HG03280 (cell line): Measurements from ENCODE around the gene NCOA1.
A peak's percentile ranks its signal among the peaks of the same experiment; 100 is the strongest.
"Not testable (repeated sequence)": the region's sequence is repeated elsewhere in the genome, so short reads cannot be mapped to it uniquely, and the experiment has no call there.

Experiments used
- ATAC-seq: cut with Tn5 transposase; IDR thresholded peaks from one replicate; pipeline ENCODE4 v1.9.1; 2021; ENCODE audit warnings: mild to moderate bottlenecking, moderate library complexity; ENCODE audit not compliant: unreplicated experiment

Gene NCOA1

DNA sequence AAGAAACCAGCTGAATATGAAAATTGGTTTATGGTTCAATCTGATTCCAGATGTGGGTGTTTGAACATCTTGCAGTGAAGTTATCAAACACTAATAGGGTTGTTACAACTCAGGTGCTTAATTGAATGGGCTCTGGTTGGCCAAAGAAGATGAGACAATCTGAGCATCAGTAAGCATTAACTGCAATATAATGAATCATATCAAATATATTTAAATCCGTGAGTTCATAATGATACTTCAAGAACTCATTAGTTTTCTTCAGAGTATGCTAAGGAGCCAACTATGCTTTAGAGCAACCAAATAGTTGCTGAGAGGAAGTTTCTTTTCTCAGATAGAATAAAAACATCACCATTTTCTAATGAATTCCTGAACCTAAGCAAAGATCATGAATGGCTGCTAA, 79.2 kb downstream of the NCOA1 start:
- no peak for ATAC-seq

DNA sequence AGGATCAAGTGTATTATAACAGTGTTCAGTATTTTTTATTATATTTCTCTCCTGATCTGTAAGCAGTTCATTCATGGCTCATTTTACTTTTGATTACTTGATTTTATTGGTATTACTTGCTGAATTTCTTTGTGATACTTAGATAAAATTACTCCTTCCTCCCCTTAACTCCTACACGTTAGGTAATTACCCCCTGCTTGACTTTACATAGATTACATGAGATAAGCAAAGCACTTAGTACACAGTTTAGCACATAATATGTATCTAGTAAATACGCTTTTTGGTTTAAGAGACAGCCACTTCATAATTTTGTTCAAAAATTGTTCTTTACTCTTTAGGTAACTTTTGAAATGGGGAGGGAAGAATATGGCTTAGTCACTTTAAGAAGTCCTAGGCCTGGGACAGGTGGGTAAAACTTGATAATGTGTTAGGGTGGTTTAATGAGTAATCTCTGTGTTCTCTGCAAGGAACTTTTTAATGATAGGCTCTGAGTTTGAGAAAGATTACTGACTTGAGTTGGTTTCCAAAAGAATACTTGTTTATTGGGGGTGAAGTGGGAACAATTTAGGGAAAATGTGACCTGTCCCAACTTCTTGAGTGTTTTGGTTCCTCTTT, 80.9 kb downstream of the NCOA1 start:
- no peak for ATAC-seq

DNA sequence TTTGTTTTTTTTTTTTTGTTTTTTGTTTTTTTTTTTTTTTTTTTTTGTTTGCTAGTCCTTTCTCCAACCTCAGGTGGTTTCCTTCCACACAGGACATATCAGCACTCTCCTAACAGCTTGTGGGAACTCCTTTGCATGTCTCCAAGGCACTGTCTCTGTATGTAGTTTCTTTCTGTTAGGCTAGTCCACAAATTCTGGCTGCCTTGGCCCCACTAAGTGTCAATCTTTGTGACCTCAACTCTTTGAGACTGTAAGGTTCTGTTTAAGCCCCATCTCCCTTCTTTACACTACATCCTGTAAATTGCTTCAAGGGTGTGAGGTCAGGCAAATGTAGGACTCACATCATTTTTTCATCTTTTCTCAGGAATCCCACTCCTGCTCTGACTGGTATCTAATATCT, 85.1 kb downstream of the NCOA1 start:
- no peak for ATAC-seq

DNA sequence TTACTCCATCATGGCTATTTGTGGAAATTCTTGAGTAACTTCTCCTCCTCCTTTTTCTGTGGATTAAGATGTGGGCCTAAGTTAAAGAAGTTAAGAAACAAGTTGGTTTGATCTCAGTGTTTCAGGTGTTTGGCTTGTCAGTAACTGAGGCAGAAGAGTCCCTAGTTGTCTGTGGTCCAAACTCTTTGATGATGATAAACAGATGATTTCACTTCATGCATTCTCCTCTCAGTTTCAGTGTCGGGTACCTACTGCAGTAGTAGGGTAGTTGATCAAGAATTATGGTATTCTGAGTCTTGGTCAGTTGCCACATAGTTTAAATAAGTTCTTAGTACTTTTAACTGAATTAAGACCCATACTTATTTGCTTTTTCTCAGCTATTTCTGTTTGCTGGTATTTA, 85.6 kb downstream of the NCOA1 start:
- ATAC-seq: no peak

DNA sequence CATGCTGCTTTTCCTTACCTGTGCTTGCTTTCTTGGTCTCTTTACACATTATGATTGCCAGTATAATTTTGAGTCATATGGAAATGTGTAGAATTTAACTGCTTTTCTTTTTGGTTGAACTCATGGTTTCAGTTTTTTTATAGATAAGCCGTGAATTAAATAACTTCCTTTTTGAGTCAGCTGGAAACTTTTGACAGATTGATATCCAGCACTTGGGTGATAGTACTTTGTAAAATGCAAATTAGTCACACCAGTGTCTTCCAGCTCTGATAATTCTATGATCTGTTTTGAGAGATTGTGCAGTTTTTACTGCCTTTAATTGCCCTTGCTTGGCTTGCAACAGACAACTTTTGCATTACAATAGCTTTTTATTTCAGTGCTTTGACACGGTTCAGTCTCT, 86.4 kb downstream of the NCOA1 start:
- peak; percentile 44 for ATAC-seq

DNA sequence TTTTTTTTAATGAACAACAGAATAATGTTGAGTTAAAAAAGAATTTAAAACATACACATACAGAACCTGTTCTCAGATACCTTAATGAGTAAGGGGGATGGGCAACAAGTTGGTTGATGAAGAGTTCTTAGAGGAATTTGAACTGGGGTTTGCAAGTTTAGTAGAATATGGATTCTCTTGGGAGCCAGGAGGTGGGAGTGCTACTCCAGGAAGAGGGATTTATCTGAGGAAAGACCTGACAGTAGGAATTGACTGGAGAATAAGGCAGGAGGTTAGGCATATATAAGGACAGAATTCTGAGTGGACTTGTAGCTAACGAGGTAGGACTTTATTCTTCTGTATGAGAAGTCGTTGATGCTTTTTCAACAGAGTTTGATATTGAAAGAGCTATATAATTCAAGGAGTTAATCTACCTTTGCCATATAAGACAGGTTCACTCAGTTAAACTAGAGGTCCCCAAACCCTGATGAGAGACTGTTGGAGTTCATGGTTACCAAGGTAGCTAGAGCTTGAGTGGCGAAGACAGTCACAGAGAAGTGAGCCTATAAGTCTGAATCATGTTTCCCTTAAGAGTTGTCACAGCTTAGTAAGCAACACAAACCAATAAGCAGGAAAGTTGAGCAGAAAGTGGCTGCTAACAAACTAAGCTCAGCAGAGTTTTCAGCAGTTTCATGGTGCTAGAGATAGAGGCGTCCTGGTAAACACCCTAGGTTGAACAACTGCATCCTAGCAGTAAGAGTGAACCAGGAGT, 88.2 kb downstream of the NCOA1 start:
- ATAC-seq: no peak

DNA sequence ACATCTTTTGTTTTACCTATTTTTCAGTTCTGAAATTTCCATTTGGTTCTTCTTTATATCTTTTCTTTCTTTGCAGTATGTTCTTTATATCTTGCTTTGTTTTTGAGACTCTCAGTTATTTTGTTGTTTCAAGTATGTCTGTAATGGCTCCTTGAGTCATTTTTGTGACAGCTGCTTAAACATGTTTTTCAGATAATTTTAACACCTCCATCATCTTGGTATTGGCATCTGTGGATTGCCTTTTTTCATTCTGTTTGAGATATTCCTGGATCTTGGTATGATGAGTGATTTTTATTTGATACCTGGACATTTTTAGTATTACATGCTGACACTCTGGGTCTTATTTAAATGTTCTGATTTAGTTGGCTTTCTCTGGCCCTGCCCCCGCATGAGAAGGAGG, 89.5 kb downstream of the NCOA1 start:
- ATAC-seq: no peak

DNA sequence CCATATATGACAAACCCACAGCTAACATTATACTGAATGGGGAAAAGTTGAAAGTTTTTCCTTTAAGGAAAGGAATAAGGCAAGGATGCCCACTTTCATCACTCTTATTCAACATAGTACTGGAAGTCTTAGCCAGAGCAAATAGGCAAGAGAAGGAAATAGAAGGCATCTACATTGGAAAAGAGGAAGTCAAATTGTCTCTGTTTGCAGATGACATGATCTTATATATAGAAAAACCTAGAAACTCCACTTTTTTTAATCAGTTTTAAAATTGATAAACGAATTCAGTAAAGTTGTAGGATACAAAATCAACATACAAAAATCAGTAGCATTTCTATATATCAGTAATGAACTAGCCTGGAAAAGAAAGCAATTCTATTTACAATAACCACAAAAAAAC, 90.9 kb downstream of the NCOA1 start:
- ATAC-seq: not testable (repeated sequence)

DNA sequence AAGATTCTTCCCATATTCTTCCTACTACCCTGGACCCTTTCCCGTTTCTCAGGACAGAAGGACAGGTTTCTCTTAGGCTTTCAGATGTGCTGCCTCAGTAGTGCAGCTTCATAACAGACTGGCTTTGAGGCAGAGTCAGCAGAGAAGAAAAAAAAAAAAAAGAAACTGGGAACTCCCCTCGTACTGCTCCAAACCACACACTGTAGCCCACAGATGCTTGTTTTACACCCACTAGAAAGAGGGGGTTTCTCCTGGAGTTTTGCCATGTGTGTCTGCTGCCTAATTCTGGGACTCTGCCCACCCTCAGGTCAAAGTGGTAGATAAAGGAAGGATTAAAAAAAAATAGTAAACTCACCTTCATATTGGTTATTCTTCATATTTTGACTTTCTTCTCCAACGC, 95.9 kb downstream of the NCOA1 start:
- peak; percentile 65 for ATAC-seq

DNA sequence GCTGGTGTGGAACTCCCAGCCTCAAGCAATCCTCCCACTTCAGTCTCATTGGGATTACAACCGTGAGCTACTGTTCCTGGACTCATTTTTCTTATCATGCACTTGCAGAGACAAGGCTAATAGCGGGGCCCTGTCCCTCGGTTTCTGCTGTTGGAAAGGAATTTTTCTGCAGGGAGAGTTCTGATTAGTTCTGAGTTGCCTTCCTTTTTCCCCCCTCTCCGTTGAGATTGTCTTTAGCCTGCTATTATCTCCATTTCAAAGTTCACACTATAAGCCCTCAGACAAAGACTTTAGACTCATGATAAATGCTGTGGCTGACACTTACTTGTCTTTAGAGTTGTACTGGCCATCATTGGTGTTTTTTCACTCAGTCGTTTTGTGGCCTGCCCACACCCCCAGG, 97.2 kb downstream of the NCOA1 start:
- ATAC-seq: no peak

DNA sequence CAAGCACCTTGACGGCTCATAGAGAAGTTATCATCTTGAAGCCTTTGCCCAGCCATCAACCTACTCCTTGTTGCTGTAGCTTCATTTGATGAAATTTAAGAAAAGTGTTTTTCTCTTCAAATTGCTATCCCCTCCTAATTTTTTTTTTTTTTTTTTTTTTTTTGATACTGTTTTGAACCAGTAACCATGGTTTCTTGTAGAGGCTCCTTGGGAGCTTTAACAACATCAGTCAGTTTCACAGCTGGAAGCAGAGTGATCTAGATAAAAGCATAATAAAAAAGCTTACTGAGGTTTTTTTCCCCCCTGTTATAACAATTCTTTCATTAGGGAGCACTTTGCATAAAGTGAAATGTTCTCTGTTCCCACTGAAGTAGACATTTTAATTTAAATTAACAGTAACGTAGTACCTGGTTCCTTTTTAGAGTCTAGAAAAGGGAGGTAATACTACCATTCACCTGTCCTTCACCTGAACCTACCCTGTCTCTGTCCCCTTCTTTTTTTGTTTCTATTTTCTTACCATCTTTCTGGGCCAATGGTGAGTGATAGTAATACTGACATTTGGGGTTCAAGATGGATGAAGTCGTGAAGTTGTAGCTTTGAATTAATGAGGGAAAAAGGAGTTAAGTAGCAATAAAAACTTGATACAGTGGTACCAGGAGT, 101.5 kb downstream of the NCOA1 start:
- ATAC-seq: no peak

DNA sequence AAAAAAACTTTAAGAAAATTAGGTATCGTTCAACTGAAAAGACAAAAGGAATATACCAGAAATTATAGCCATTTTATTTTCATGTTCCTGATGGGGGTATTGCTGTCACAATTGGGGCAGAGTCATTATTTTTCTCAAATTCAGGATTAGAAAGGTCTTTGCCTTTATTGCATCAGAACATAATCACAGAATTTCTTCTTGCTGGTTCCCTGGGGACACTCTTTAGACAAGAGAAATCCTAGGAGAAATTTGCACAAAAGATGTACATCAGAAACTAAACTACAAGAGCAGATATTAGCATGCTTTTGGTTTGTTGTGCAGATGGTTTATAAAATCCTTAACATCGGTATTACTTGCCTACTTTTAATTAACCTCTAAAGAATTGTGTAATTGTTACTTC, 103.2 kb downstream of the NCOA1 start:
- no peak for ATAC-seq

DNA sequence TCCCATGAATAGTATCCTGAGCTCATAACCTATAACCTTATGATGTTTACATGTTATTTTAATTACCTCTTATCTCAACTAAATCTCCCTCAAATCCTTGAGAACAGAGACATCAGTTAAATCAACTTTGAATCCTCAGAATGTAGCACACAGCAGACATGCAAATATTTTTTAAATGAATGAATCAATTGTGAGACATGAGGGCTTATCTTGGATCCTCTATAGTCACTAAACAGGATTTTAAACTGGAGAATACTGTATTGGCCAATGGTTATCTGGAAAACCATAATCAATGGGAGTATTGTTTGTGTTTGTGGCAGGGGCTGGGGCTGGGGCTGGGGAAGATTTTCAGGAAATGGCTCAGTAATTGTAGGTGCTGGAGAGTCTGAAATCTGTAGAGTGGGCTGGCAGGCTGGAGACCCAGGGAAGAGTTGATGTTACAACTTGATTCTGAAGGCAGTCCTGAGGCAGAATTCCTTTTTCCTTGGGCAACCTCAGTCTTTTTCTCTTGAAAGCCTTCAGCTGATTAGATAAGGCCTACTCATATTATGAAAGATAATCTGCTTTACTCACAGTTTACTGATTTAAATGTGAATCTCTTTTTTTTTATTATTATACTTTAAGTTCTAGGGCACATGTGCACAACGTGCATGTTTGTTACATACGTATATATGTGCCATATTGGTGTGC, 106.3 kb downstream of the NCOA1 start:
- no peak for ATAC-seq

DNA sequence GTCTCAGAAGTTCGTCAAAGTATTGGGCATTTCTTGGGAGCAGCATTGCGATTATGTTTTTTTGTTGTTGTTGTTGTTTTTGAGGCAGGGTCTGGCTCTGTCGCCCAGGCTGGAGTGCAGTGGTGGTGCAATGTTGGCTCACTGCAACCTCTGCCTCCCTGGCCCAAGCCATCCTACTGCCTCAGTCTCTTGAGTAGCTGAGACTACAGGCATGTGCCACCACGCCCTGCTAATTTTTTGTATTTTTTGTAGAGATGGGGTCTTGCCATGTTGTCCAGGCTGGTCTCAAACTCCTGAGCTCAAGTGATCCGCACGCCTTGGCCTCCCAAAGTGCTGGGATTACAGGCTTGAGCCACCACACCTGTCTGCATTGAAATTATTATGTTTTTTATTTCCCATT, 109.1 kb downstream of the NCOA1 start:
- not testable (repeated sequence) for ATAC-seq

DNA sequence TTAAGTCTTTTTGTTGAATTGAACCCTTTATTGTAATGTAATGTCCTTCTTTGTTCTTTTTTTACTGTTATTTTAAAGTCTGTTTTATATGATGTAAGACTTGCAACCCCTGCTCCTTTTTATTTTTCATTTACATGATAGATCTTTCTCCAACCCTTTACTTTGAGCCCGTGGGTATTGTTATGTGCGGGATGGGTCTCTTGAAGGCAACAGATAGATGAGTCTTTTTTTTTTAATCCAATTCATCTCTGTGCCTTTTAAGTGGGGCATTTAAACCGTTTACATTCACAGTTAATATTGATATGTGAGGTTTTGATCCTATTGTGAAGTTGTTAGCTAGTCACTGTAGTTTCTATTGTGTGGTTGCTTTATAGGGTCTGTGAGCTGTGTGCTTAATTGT, 120.6 kb downstream of the NCOA1 start:
- no peak for ATAC-seq

DNA sequence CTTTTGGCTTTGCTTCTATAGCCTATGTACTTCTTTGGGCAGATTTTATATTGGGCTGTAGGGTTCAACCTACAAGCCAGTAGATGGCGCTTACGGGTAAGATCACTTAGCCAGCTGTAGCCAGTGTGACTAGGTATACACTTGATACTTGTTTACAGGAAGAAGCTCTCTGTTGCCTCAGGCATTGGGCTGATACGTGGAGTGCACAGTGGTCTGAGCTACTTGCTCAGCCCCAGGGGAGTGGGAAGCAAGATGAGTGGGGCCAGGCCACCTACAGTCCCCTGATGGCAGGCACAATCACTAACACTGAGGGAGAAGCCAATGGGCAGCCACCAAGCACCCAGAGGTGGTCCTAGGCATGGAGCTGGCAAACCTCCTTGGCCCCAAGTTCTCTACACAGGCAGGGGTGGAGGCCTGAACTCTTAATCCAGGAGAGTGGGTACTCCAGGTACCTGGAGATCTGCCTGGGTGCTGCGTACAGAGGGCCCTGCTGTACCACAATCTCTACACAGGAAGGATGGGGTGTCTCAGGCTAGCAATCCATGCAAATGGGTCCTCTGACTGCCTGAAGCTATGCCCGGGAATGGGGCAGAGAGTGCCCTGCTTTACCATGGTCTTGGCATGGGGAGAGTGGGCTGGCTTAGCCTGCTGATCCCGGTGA, 122.2 kb downstream of the NCOA1 start:
- peak; percentile 77 for ATAC-seq

DNA sequence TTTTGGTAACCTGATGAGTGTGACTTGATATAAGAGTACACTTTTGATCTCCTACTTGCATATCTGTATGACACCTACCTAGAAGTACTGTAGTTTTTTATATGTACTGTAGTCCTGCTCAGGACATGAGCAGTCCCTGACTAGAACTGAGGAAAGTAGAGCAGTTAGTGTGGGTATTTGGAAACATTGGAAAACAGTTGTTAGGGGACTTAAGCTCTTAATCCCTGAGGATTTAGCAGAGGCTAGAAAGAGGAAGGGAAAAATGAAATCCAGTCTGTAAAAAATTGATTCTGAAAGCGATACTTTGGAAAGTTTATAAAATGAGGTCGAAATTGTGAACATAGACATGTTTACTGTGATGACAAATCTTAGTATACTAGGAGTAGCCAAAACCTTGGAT, 125.6 kb downstream of the NCOA1 start:
- no peak for ATAC-seq

DNA sequence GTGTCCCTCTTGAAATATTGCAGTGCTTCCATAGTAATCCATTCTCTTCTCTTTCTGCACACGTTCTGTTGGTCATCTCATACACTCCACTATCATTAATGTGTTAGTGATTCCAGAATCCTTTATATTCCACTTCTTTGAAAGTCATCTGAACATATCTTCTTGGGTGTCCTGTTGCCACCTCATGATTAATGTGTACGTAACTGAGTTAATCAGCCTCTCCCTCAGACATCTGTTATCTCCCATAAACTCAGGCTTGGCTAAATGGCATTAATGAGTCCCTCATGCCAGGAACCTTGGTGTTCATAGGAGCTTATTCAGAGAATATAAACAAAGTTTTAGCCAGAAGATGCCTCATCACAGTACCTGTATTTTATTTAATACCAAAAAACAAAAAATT, 126.4 kb downstream of the NCOA1 start:
- no peak for ATAC-seq

DNA sequence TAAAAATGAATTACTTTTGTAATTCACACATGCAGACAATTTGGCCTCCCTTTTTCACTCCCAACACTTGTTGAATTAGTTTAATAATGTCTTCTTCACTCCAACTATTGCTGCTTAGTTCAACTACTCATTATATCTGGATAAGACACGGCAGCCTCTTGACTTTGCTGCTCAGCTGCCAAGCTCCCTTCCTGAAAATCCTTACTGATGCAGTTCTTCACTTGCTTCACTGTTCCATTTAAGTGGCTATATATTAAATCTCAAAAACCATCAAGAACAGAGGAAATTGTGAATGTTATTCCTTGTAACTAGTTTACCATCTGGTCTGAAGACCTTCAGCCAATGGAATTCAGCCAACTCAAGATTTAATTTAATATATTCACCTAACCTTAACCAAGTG, 127.1 kb downstream of the NCOA1 start:
- ATAC-seq: no peak

DNA sequence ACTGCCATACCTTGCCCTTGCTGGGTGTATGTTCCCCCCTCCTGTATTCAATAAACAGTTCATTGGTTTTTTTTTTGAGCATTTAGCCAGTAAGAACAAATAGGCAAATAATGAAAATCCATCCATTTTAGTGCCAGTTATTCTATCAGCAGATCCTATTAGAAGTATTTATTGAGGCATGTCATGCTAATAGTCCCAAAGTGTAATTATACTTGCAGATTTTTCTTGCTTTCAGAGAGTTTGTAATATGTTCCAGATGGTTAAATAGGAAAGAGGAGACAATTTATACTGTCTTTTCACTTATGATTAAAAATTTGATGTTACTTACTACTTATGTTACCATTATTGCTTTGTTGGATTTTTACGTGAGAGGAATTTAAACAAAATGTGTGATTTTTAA, 127.6 kb downstream of the NCOA1 start:
- no peak for ATAC-seq

DNA sequence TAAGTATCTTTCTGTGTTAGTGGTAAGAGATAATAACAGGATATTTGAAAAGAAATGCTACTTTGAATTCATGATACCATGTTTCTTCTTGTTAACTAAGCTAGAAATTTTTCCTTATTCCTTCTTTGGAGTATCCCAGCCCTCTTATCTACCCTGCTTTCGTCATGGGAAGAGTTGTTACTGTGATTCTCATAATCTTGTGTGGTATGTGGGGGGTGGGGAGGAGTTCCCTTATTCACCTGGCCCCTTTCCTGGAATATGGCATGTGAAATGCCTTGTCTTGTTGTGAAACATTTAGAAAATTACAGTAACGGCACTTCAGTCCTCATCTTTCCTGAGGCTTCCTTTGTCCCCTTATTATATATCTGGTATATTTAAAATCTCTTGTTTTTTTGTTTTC, 129.9 kb downstream of the NCOA1 start:
- ATAC-seq: no peak
